Activated CD4-positive, alpha-beta T cell treated with anti-CD3 and anti-CD28 coated beads, Interleukin-2, amount 10 ng/mL, durations not matched to agents 7 days and 5 days (primary cell): Measurements from ENCODE around the gene PRPF8. TPM values are rescaled to one million over a fixed set of nuclear protein-coding genes. Genes with fewer than 3 reads are reported as not detected.
A peak's percentile ranks its signal among the peaks of the same experiment; 100 is the strongest.

Experiments
- CTCF ChIA-PET: fragments of 350-600 bp; sonication (Branson Sonifier 250); formaldehyde crosslinking; loops from one replicate; lab custom pipeline; 2021; ENCODE audit warnings: antibody characterized with exemption; lab: Charles Lee
- POLR2A ChIA-PET: fragments of 350-600 bp; sonication (Branson Sonifier 250); formaldehyde crosslinking; loops from one replicate; lab custom pipeline; 2021; ENCODE audit warnings: antibody characterized with exemption; lab: Charles Lee
- DNase-seq: peaks from one replicate; pipeline ENCODE4 v3.0.0-alpha.2; 2020
- H3K27ac Mint-ChIP-seq: one replicate; pipeline ENCODE4 v1.8.0; 2021; ENCODE audit warnings: mild to moderate bottlenecking, moderate library complexity, mixed read lengths
- H3K27me3 Mint-ChIP-seq: one replicate; pipeline ENCODE4 v1.8.0; 2021; ENCODE audit warnings: mixed read lengths
- H3K36me3 Mint-ChIP-seq: one replicate; pipeline ENCODE4 v1.8.0; 2021; ENCODE audit warnings: low read depth, mixed read lengths
- H3K4me1 Mint-ChIP-seq: one replicate; pipeline ENCODE4 v1.8.0; 2021; ENCODE audit warnings: mixed read lengths
- H3K4me3 Mint-ChIP-seq: one replicate; pipeline ENCODE4 v1.8.0; 2021; ENCODE audit warnings: mild to moderate bottlenecking, moderate library complexity, mixed read lengths
- H3K9me3 Mint-ChIP-seq: one replicate; pipeline ENCODE4 v1.8.0; 2021; ENCODE audit warnings: mixed read lengths
- total RNA-seq, 2 experiments: library from RNA; stranded (reverse); gene quantifications; one replicate each; pipeline ENCODE4 v1.2.3, GENCODE V29; 2021

PRPF8 gene
- total RNA-seq, 2 experiments from 2014 or later, result 302 to 316 TPM

- Mint-ChIP-seq H3K36me3 (peaks cover 5% of the 10 kb centered on the region), H3K9me3 (no peaks in the 10 kb centered on the region), H3K4me1 (peaks cover 34% of the 10 kb centered on the region), H3K4me3 (no peak overlapping the region), H3K27me3 (no peaks in the 10 kb centered on the region), H3K27ac (no peak overlapping the region)
- ChIA-PET POLR2A (interaction anchor here (0.6 kb wide), 1 partner anchor 130 kb away, joined by 7 read pairs; the partner anchor contains the start of gene INPP5K), CTCF (interaction anchor here (0.5 to 1.9 kb wide), 6 partner anchors 10 to 244 kb away, joined by 3 to 5 read pairs (median 4); no protein-coding TSS in a partner anchor)
- DNase-seq, result no peak
These were observed 38.3 kb downstream of the PRPF8 start for GRCh38 chr17:1646199-1646875.

- ChIA-PET POLR2A (interaction anchor here (0.6 kb wide), 1 partner anchor 129 kb away, joined by 7 read pairs; the partner anchor contains the start of gene INPP5K), CTCF (interaction anchor here (0.6 to 1.9 kb wide), 8 partner anchors 9 to 853 kb away, joined by 3 to 5 read pairs (median 3); no protein-coding TSS in a partner anchor)
- Mint-ChIP-seq H3K36me3 (no peaks in the 10 kb centered on the region), H3K27ac (peak within 1 kb of the TSS; percentile 31), H3K27me3 (no peaks in the 10 kb centered on the region), H3K4me3 (peak within 1 kb of the TSS; percentile 73), H3K9me3 (no peaks in the 10 kb centered on the region), H3K4me1 (peaks cover 34% of the 10 kb centered on the region)
- no peak for DNase-seq
These were observed 39.2 kb downstream of the PRPF8 start, which contains the start of gene SCARF1 for GRCh38 chr17:1645207-1646171. TSS of gene SCARF1 (minus strand) at chr17:1645732. CDS start at chr17:1645697, 35 bp downstream.

DNA sequence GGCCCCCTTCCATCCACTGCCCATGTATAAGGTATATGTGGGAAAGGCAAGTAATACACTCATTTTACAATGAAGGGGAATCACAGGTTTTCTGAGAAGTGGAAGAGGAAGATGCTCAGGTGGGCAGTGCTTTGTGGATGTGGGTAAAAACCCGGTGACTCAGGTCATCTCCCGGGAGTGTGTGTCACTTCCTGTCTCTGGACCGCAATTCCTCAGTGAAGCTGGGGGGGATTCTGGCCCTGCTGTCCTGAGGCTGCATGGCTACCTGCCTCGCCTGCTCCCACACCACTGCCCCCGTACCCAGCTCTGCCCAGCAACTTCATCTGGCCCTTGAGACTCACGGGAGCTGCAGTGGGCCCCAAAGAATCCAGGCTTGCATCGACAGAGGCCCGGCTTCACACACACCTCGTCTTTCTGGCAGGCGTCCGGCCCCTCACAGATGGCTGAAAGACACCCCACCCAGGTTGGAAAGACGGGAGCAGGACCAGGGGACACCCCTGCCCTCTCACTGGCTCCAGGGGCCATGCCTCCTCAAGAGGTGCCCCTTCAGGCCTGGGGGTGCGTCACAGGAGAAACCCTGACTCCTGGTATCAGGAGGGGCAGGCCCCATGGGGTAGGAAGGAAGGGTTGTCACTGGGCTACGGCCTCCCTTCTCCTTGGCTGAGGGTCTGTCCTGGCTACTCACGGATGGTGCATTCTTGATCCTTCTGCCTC is 40.0 kb downstream of the PRPF8 start:
- CTCF ChIA-PET, result interaction anchor here (0.6 to 1.9 kb wide), 6 partner anchors 9 to 854 kb away, joined by 3 to 5 read pairs (median 3); no protein-coding TSS in a partner anchor
- H3K27me3 Mint-ChIP-seq, result no peaks in the 10 kb centered on the region
- POLR2A ChIA-PET, result no interaction called here
- H3K4me3 Mint-ChIP-seq, result peak overlapping the region; percentile 73
- H3K9me3 Mint-ChIP-seq, result no peaks in the 10 kb centered on the region
- H3K4me1 Mint-ChIP-seq, result peaks cover 30% of the 10 kb centered on the region
- DNase-seq, result no peak
- peak overlapping the region; percentile 55 for H3K27ac Mint-ChIP-seq
- no peaks in the 10 kb centered on the region for H3K36me3 Mint-ChIP-seq

GRCh38 chr17:1643999-1644492 is 40.6 kb downstream of the PRPF8 start:
- peak overlapping the region; percentile 73 for H3K4me3 Mint-ChIP-seq
- H3K9me3 Mint-ChIP-seq, result no peaks in the 10 kb centered on the region
- DNase-seq, result no peak
- peak overlapping the region; percentile 62 for H3K27ac Mint-ChIP-seq
- POLR2A ChIA-PET, result no interaction called here
- no peaks in the 10 kb centered on the region for H3K27me3 Mint-ChIP-seq
- CTCF ChIA-PET, result interaction anchor here (0.6 to 1.8 kb wide), 3 partner anchors 8 to 94 kb away, joined by 3 read pairs; no protein-coding TSS in a partner anchor
- H3K4me1 Mint-ChIP-seq, result peaks cover 30% of the 10 kb centered on the region
- no peaks in the 10 kb centered on the region for H3K36me3 Mint-ChIP-seq

DNA sequence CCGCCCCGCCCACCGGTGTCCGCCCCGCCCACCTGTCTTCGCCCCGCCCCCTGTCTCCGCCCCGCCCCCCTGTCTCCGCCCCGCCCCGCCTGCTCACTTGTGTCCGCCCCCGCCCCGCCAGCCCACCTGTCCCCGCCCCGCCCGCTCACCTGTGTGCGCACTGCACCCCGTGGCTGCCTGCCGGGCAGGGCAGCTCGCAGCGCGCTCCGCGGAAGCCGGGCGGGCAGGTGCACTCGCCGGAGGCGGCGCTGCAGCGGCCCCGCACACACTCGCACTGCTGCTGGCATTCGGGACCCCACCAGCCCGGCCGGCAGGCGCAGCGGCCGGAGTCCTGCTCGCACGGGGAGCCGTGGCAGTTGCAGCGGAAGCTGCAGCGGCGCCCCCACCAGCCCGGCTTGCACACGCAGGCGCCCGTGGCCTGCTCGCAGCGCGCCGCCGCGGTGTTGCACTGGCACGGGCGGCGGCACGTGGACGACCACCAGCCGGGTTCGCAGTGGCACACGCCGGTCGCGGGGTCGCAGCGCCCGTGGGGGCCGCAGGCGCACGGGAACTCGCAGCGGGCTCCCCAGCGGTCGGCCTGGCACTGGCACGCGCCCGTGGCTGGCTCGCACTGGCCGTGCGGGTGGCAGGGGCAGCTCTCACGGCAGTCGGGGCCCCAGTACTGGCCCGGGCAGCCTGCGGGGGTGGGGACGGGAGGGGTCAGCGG is 41.2 kb downstream of the PRPF8 start:
- H3K9me3 Mint-ChIP-seq, result no peaks in the 10 kb centered on the region
- H3K27ac Mint-ChIP-seq, result no peak overlapping the region
- H3K4me1 Mint-ChIP-seq, result peaks cover 29% of the 10 kb centered on the region
- CTCF ChIA-PET, result interaction anchor here (0.6 to 1.8 kb wide), 2 partner anchors 33 to 93 kb away, joined by 3 read pairs; no protein-coding TSS in a partner anchor
- H3K36me3 Mint-ChIP-seq, result no peaks in the 10 kb centered on the region
- POLR2A ChIA-PET, result no interaction called here
- peak; percentile 60 for DNase-seq
- H3K4me3 Mint-ChIP-seq, result no peak overlapping the region
- H3K27me3 Mint-ChIP-seq, result no peaks in the 10 kb centered on the region

- CTCF ChIA-PET, result interaction anchor here (2.0 to 4.9 kb wide), 3 partner anchors 8 to 11 kb away, joined by 6 to 22 read pairs (median 11); partner anchors contain the start of genes RILP and SLC43A2
- H3K4me1 Mint-ChIP-seq, result peaks cover 21% of the 10 kb centered on the region
- no peak overlapping the region for H3K4me3 Mint-ChIP-seq
- no peaks in the 10 kb centered on the region for H3K27me3 Mint-ChIP-seq
- H3K9me3 Mint-ChIP-seq, result no peaks in the 10 kb centered on the region
- H3K27ac Mint-ChIP-seq, result no peak overlapping the region
- DNase-seq, result no peak
- H3K36me3 Mint-ChIP-seq, result no peaks in the 10 kb centered on the region
- POLR2A ChIA-PET, result no interaction called here
These were observed 43.6 kb downstream of the PRPF8 start for GRCh38 chr17:1641065-1641403.

DNA sequence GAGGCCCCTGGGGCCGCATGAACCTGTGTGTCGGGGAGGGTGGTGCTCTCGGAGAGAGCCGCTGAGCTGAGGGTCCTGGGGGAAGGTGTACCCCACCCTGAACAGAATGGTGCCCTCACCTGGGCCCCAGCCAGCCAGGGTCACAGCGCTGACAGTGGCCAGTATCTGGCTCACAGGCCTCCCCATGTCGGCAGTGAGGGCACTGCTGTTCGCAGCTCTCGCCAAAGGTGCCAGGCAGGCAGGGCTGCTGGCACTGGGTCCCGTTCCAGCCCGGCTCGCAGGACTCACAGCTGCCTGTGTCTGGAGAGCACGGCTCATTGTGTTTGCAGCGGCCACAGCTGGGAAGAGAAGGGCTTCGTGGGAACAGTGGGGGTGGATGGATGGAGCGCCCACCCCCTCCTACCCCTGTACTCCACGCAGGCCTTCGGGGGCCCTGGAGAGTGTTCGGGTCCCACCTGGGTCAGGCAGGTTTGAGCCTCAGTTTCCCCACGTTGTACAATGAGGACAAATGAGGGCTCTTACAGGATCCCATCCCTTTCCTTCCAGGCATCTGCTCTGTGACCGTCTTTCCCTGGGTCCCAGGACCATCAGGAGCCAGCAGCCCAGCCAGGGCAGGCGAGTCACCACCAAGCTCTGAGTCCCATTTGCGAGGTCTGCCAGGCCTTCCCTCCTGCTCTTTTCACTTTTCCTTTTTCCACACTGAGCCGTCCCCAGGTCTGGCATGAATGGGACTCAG is 44.2 kb downstream of the PRPF8 start:
- Mint-ChIP-seq H3K4me3 (no peak overlapping the region), H3K36me3 (no peaks in the 10 kb centered on the region), H3K27ac (no peak overlapping the region), H3K4me1 (peaks cover 15% of the 10 kb centered on the region), H3K27me3 (no peaks in the 10 kb centered on the region), H3K9me3 (no peaks in the 10 kb centered on the region)
- CTCF ChIA-PET, result interaction anchor here (2.0 to 4.9 kb wide), 3 partner anchors 8 to 11 kb away, joined by 6 to 22 read pairs (median 11); partner anchors contain the start of genes RILP and SLC43A2
- POLR2A ChIA-PET, result no interaction called here
- DNase-seq, result no peak

- no peak overlapping the region for H3K4me3 Mint-ChIP-seq
- H3K27me3 Mint-ChIP-seq, result no peaks in the 10 kb centered on the region
- H3K9me3 Mint-ChIP-seq, result no peaks in the 10 kb centered on the region
- H3K36me3 Mint-ChIP-seq, result no peaks in the 10 kb centered on the region
- ChIA-PET POLR2A (no interaction called here), CTCF (interaction anchor here (2.0 to 4.9 kb wide), 3 partner anchors 8 to 10 kb away, joined by 6 to 22 read pairs (median 11); partner anchors contain the start of genes RILP and SLC43A2)
- DNase-seq, result no peak
- peaks cover 8% of the 10 kb centered on the region for H3K4me1 Mint-ChIP-seq
- no peak overlapping the region for H3K27ac Mint-ChIP-seq
These were observed 45.0 kb downstream of the PRPF8 start for GRCh38 chr17:1639549-1640180.

DNA sequence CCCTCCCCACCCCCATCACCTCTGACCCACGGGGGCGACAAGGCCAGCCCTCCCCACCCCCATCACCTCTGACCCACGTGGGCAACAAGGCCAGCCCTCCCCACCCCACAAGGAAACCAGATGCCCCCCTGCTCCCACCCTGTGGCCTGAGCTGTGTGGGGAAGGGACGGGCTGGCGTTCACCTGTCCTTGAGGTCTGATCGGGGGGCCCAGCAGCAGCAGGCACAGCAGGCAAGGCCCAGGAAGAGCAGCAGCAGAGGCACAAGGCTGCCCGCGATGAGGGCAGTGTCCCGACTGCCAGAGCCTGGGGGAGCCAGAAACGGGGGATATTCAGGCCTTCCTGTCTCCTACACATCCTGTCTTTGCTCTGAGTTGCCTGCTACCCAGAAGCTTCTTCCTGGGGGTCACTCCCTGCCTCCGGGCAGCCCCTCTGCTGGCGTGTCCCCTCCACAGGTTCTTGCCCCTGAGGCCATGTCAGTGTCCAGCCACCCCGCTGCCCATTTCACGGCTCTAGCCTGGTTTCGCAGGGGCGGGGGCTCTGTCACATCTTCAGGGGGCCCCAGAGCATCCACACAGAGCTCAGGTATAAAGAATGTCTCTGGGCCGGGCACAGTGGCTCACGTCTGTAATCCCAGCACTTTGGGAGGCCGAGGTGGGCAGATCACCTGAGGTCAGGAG is 45.9 kb downstream of the PRPF8 start:
- Mint-ChIP-seq H3K27me3 (no peaks in the 10 kb centered on the region), H3K36me3 (no peaks in the 10 kb centered on the region), H3K27ac (no peak overlapping the region), H3K4me1 (no peaks in the 10 kb centered on the region), H3K9me3 (no peaks in the 10 kb centered on the region), H3K4me3 (no peak overlapping the region)
- CTCF ChIA-PET, result interaction anchor here (3.0 to 4.9 kb wide), 2 partner anchors 9 to 10 kb away, joined by 11 to 22 read pairs; partner anchors contain the start of genes RILP and SLC43A2
- no peak for DNase-seq
- POLR2A ChIA-PET, result no interaction called here

DNA sequence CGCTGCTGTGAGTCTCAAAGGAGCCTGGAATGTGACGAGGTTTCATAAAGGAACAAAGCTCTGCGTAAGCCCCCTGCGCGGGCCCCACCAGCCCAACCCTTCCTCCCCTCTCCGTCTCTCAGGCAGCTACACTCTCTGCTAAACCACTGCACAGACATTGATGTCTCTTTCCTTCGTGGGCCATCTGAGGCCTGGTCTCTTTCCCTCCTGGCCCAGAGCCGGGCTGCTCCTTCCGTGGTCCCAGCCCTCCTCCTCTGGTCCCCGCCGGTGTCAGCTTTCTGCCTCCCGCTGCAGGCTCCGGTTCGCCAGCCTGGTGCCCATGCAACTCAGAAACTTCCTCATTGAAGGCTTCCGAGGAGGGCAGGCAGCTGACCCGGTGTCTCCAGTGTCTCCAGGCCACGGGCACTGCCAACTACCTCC is 46.5 kb downstream of the PRPF8 start:
- POLR2A ChIA-PET, result no interaction called here
- no peaks in the 10 kb centered on the region for H3K36me3 Mint-ChIP-seq
- no peaks in the 10 kb centered on the region for H3K9me3 Mint-ChIP-seq
- no peak overlapping the region for H3K4me3 Mint-ChIP-seq
- CTCF ChIA-PET, result interaction anchor here (4.9 kb wide), 1 partner anchor 8 kb away, joined by 22 read pairs; the partner anchor contains the start of gene SLC43A2
- no peaks in the 10 kb centered on the region for H3K27me3 Mint-ChIP-seq
- DNase-seq, result no peak
- no peaks in the 10 kb centered on the region for H3K4me1 Mint-ChIP-seq
- no peak overlapping the region for H3K27ac Mint-ChIP-seq
